IPS DF 6.9 (cell line): ENCODE results near the gene EP400.
"Not testable (repeated sequence)": the region's sequence is repeated elsewhere in the genome, so short reads cannot be mapped to it uniquely, and the experiment has no call there.

Experiments used
- DNase-seq: peaks from one replicate; pipeline ENCODE4 v3.0.0-alpha.2; 2013; ENCODE audit warnings: low read depth, low spot score
- H3K27ac ChIP-seq: one replicate; pipeline ENCODE4 v1.5.1; 2013; ENCODE audit warnings: low read length, control low read depth
- H3K27me3 ChIP-seq: 2 replicates; pipeline ENCODE4 v1.6.1; 2013; ENCODE audit warnings: mild to moderate bottlenecking, low read length; ENCODE audit not compliant: control insufficient read depth, insufficient read depth
- H3K36me3 ChIP-seq: 2 replicates; pipeline ENCODE4 v1.6.1; 2013; ENCODE audit warnings: low read length; ENCODE audit not compliant: control insufficient read depth, insufficient read depth
- H3K4me1 ChIP-seq: 2 replicates; pipeline ENCODE4 v1.6.1; 2013; ENCODE audit warnings: low read length; ENCODE audit not compliant: control insufficient read depth, insufficient read depth
- H3K4me3 ChIP-seq: 2 replicates; pipeline ENCODE4 v1.5.1; 2013; ENCODE audit warnings: mild to moderate bottlenecking, low read length
- H3K9me3 ChIP-seq: 2 replicates; pipeline ENCODE4 v1.6.1; 2013; ENCODE audit warnings: low read length, inconsistent platforms; ENCODE audit not compliant: control insufficient read depth, insufficient read depth
- WGBS: extraction: QIAGEN DNeasy Blood & Tissue Kit; methylation state at CpG from one replicate; pipeline ENCODE4 v1.1.7; 2013; ENCODE audit warnings: mixed read lengths, missing lambda C conversion rate; ENCODE audit not compliant: insufficient read length, insufficient coverage; 5-methylcytosine and 5-hydroxymethylcytosine counted together

The EP400 gene

GRCh38 chr12:131942671-131943070 lies 7.1 kb upstream of the EP400 start:
- peaks cover 30% of the 10 kb centered on the region for H3K36me3 ChIP-seq
- H3K27me3 ChIP-seq, result no peaks in the 10 kb centered on the region
- H3K4me1 ChIP-seq, result peaks cover 3% of the 10 kb centered on the region; the same call in 1 of the 2 replicates
- no CpG with 5 or more reads among the region's 12 CpGs for WGBS
- H3K9me3 ChIP-seq, result no peaks in the 10 kb centered on the region
- no peak overlapping the region for H3K27ac ChIP-seq
- H3K4me3 ChIP-seq, result no peak overlapping the region
- no peak for DNase-seq

- no peak for DNase-seq
- Histone ChIP-seq H3K27ac (no peak overlapping the region), H3K36me3 (peaks cover 30% of the 10 kb centered on the region), H3K4me1 (peaks cover 3% of the 10 kb centered on the region; the same call in 1 of the 2 replicates), H3K4me3 (no peak overlapping the region), H3K9me3 (no peaks in the 10 kb centered on the region), H3K27me3 (no peaks in the 10 kb centered on the region)
- no CpG with 5 or more reads among the region's 8 CpGs for WGBS
Observed at GRCh38 chr12:131943389-131943788, 6.4 kb upstream of the EP400 start.

- no CpG with 5 or more reads among the region's 10 CpGs for WGBS
- Histone ChIP-seq H3K4me3 (no peak overlapping the region), H3K36me3 (peaks cover 29% of the 10 kb centered on the region), H3K27ac (no peak overlapping the region), H3K27me3 (no peaks in the 10 kb centered on the region), H3K9me3 (no peaks in the 10 kb centered on the region), H3K4me1 (peaks cover 3% of the 10 kb centered on the region; the same call in 1 of the 2 replicates)
- no peak for DNase-seq
Observed at GRCh38 chr12:131943876-131944275, 5.9 kb upstream of the EP400 start.

GRCh38 chr12:131944601-131945251 lies 5.0 kb upstream of the EP400 start:
- no peak for DNase-seq
- Histone ChIP-seq H3K36me3 (peaks cover 22% of the 10 kb centered on the region), H3K4me1 (peaks cover 3% of the 10 kb centered on the region; the same call in 1 of the 2 replicates), H3K27me3 (no peaks in the 10 kb centered on the region), H3K27ac (no peak overlapping the region), H3K9me3 (no peaks in the 10 kb centered on the region), H3K4me3 (no peak overlapping the region)
- no CpG with 5 or more reads among the region's 35 CpGs for WGBS

GRCh38 chr12:131946757-131947156 lies 3.0 kb upstream of the EP400 start:
- Histone ChIP-seq H3K4me3 (no peak overlapping the region), H3K36me3 (peaks cover 13% of the 10 kb centered on the region), H3K9me3 (no peaks in the 10 kb centered on the region), H3K27me3 (no peaks in the 10 kb centered on the region), H3K4me1 (peaks cover 3% of the 10 kb centered on the region; the same call in 1 of the 2 replicates), H3K27ac (no peak overlapping the region)
- no peak for DNase-seq
- WGBS, result no CpG with 5 or more reads among the region's 6 CpGs

- H3K4me1 ChIP-seq, result peaks cover 3% of the 10 kb centered on the region; the same call in 1 of the 2 replicates
- H3K9me3 ChIP-seq, result no peaks in the 10 kb centered on the region
- DNase-seq, result no peak
- H3K27me3 ChIP-seq, result no peaks in the 10 kb centered on the region
- H3K36me3 ChIP-seq, result peaks cover 10% of the 10 kb centered on the region
- H3K27ac ChIP-seq, result no peak overlapping the region
- no CpG with 5 or more reads among the region's 8 CpGs for WGBS
- H3K4me3 ChIP-seq, result no peak overlapping the region
Observed at GRCh38 chr12:131947482-131948027, 2.2 kb upstream of the EP400 start.

- no CpG with 5 or more reads among the region's 1 CpG for WGBS
- Histone ChIP-seq H3K36me3 (peaks cover 6% of the 10 kb centered on the region), H3K4me1 (peaks cover 3% of the 10 kb centered on the region; the same call in 1 of the 2 replicates), H3K27ac (no peak overlapping the region), H3K9me3 (no peaks in the 10 kb centered on the region), H3K4me3 (no peak overlapping the region), H3K27me3 (no peaks in the 10 kb centered on the region)
- DNase-seq, result no peak
Observed at GRCh38 chr12:131948166-131948712, 1.5 kb upstream of the EP400 start.

GRCh38 chr12:131948713-131949430 lies 870 bp upstream of the EP400 start:
- H3K9me3 ChIP-seq, H3K27me3 ChIP-seq, H3K4me1 ChIP-seq, DNase-seq, H3K36me3 ChIP-seq, H3K27ac ChIP-seq: not testable (repeated sequence)
- peak overlapping the region; percentile 49; the same call in 1 of the 2 replicates for H3K4me3 ChIP-seq
- no CpG with 5 or more reads among the region's 23 CpGs for WGBS

GRCh38 chr12:131950182-131950913 lies 606 bp downstream of the EP400 start:
- Histone ChIP-seq H3K27ac (no peak overlapping the region), H3K4me1 (peaks cover 3% of the 10 kb centered on the region; the same call in 1 of the 2 replicates), H3K27me3 (no peaks in the 10 kb centered on the region), H3K4me3 (peak overlapping the region; percentile 86), H3K36me3 (no peaks in the 10 kb centered on the region; the same call in 1 of the 2 replicates), H3K9me3 (no peaks in the 10 kb centered on the region)
- DNase-seq, result no peak
- WGBS, result no CpG with 5 or more reads among the region's 79 CpGs

- not testable (repeated sequence) for H3K4me3 ChIP-seq, H3K9me3 ChIP-seq, H3K4me1 ChIP-seq, DNase-seq, H3K36me3 ChIP-seq, H3K27ac ChIP-seq, H3K27me3 ChIP-seq
- WGBS, result no CpG with 5 or more reads among the region's 9 CpGs
Observed at GRCh38 chr12:131953810-131954209, 4.1 kb downstream of the EP400 start.
